Measurements from ENCODE around the gene RGL2.
A peak's percentile ranks its signal among the peaks of the same experiment; 100 is the strongest.
"Not testable (repeated sequence)": the region's sequence is repeated elsewhere in the genome, so short reads cannot be mapped to it uniquely, and the experiment has no call there.

RGL2 gene

GRCh38 chr6:33296797-33297405, 1.8 kb downstream of the RGL2 start:
- no peak for FAIRE-seq
- no peak for DNase-seq (ENCODE audit: insufficient read length, low spot score)

GRCh38 chr6:33295621-33296369, 2.9 kb downstream of the RGL2 start:
- no peak for FAIRE-seq
- DNase-seq (ENCODE audit: insufficient read length, low spot score), result no peak

- DNase-seq (ENCODE audit: insufficient read length, low spot score) (no peak), FAIRE-seq (no peak)
Measured at GRCh38 chr6:33294086-33294823, 4.5 kb downstream of the RGL2 start.

- DNase-seq (ENCODE audit: insufficient read length, low spot score) (no peak), FAIRE-seq (no peak)
Measured at GRCh38 chr6:33292996-33293682, 5.6 kb downstream of the RGL2 start.

- no peak for DNase-seq (ENCODE audit: insufficient read length, low spot score)
Measured at GRCh38 chr6:33290459-33290858, 8.3 kb downstream of the RGL2 start.

GRCh38 chr6:33289784-33290315, 8.9 kb downstream of the RGL2 start:
- peak; percentile 23 for FAIRE-seq

More at GRCh38 chr6:33290459-33290858, 8.3 kb downstream of the RGL2 start:
- no peak for FAIRE-seq

GRCh38 chr6:33288921-33289783, 9.6 kb downstream of the RGL2 start, which contains the start of the genes PFDN6 and WDR46:
Gene PFDN6, plus strand, starts transcription at chr6:33289601. Its CDS starts 256 bp downstream, at chr6:33289857.
Gene WDR46, minus strand, starts transcription at chr6:33289239. Its CDS starts 69 bp downstream, at chr6:33289170.
- DNase-seq (ENCODE audit: insufficient read length, low spot score) (peak; percentile 82), FAIRE-seq (peak; percentile 95)

More at GRCh38 chr6:33289784-33290315, 8.9 kb downstream of the RGL2 start:
- DNase-seq (ENCODE audit: insufficient read length, low spot score), result no peak

- FAIRE-seq, result no peak
- DNase-seq (ENCODE audit: insufficient read length, low spot score), result no peak
Measured at GRCh38 chr6:33288141-33288920, 10.4 kb downstream of the RGL2 start.

- DNase-seq (ENCODE audit: insufficient read length, low spot score) (no peak), FAIRE-seq (no peak)
Measured at GRCh38 chr6:33286946-33287914, 11.5 kb downstream of the RGL2 start.

- not testable (repeated sequence) for DNase-seq (ENCODE audit: insufficient read length, low spot score); FAIRE-seq
Measured at GRCh38 chr6:33285214-33285613, 13.5 kb downstream of the RGL2 start.

- DNase-seq (ENCODE audit: insufficient read length, low spot score) (no peak), FAIRE-seq (no peak)
Measured at GRCh38 chr6:33280539-33280938, 18.2 kb downstream of the RGL2 start.

- no peak for FAIRE-seq
- DNase-seq (ENCODE audit: insufficient read length, low spot score), result no peak
Measured at GRCh38 chr6:33279971-33280511, 18.7 kb downstream of the RGL2 start.

GRCh38 chr6:33279257-33279695, 19.5 kb downstream of the RGL2 start:
- no peak for FAIRE-seq
- no peak for DNase-seq (ENCODE audit: insufficient read length, low spot score)

GRCh38 chr6:33278810-33279209, 19.9 kb downstream of the RGL2 start:
- FAIRE-seq, result no peak
- no peak for DNase-seq (ENCODE audit: insufficient read length, low spot score)

GRCh38 chr6:33278392-33278741, 20.4 kb downstream of the RGL2 start:
- FAIRE-seq, result no peak
- no peak for DNase-seq (ENCODE audit: insufficient read length, low spot score)

- FAIRE-seq (no peak), DNase-seq (ENCODE audit: insufficient read length, low spot score) (no peak)
Measured at GRCh38 chr6:33277663-33278391, 20.9 kb downstream of the RGL2 start.

All from GM19239 (cell line).